Hepatocyte (in vitro differentiated cells): Measurements from ENCODE around the gene KIF18B.

Experiments
- EZH2 ChIP-seq: fragments of 200-600 bp; sonication (generic); IDR thresholded peaks from 2 replicates; pipeline ENCODE4 v1.6.1; 2016; ENCODE audit warnings: antibody characterized with exemption, mild to moderate bottlenecking, borderline replicate concordance
- EZH2phosphoT487 ChIP-seq: fragments of 200-600 bp; sonication (generic); IDR thresholded peaks from one replicate; pipeline ENCODE4 v1.6.1; 2018; ENCODE audit warnings: antibody characterized with exemption, mild to moderate bottlenecking, low read depth, moderate library complexity; ENCODE audit not compliant: unreplicated experiment, severe bottlenecking
- TF ChIP-seq, protein P1 (sequence below): fragments of 200-600 bp; sonication (generic); IDR thresholded peaks from 2 replicates; pipeline ENCODE4 v1.5.1; 2016; ENCODE audit warnings: antibody characterized with exemption, mild to moderate bottlenecking; ENCODE audit not compliant: poor library complexity

GRCh38 chr17:44967907-44968224 lies 20.3 kb upstream of the KIF18B start:
- TF ChIP-seq, protein P1, sequence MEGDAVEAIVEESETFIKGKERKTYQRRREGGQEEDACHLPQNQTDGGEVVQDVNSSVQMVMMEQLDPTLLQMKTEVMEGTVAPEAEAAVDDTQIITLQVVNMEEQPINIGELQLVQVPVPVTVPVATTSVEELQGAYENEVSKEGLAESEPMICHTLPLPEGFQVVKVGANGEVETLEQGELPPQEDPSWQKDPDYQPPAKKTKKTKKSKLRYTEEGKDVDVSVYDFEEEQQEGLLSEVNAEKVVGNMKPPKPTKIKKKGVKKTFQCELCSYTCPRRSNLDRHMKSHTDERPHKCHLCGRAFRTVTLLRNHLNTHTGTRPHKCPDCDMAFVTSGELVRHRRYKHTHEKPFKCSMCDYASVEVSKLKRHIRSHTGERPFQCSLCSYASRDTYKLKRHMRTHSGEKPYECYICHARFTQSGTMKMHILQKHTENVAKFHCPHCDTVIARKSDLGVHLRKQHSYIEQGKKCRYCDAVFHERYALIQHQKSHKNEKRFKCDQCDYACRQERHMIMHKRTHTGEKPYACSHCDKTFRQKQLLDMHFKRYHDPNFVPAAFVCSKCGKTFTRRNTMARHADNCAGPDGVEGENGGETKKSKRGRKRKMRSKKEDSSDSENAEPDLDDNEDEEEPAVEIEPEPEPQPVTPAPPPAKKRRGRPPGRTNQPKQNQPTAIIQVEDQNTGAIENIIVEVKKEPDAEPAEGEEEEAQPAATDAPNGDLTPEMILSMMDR: no peak
- TF ChIP-seq EZH2 (no peak), EZH2phosphoT487 (no peak)
